Measurements from ENCODE around the gene SLC12A3.

Gene SLC12A3

GRCh38 chr16:56953006-56953405, 88.0 kb downstream of the SLC12A3 start:
- TF ChIP-seq, protein P1, sequence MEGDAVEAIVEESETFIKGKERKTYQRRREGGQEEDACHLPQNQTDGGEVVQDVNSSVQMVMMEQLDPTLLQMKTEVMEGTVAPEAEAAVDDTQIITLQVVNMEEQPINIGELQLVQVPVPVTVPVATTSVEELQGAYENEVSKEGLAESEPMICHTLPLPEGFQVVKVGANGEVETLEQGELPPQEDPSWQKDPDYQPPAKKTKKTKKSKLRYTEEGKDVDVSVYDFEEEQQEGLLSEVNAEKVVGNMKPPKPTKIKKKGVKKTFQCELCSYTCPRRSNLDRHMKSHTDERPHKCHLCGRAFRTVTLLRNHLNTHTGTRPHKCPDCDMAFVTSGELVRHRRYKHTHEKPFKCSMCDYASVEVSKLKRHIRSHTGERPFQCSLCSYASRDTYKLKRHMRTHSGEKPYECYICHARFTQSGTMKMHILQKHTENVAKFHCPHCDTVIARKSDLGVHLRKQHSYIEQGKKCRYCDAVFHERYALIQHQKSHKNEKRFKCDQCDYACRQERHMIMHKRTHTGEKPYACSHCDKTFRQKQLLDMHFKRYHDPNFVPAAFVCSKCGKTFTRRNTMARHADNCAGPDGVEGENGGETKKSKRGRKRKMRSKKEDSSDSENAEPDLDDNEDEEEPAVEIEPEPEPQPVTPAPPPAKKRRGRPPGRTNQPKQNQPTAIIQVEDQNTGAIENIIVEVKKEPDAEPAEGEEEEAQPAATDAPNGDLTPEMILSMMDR (conservative IDR thresholded peaks at IDR 0.05) = no peak
- no peak for TF ChIP-seq ZFX (IDR thresholded peaks at IDR 0.05)
- H3K27ac ChIP-seq = no peak overlapping the region

- no peak overlapping the region for H3K27ac ChIP-seq
- TF ChIP-seq, protein P1 (conservative IDR thresholded peaks at IDR 0.05) = no peak
- TF ChIP-seq ZFX (IDR thresholded peaks at IDR 0.05) = no peak
Observed at GRCh38 chr16:56956076-56956475, 91.1 kb downstream of the SLC12A3 start.

- H3K27ac ChIP-seq = no peak overlapping the region
- TF ChIP-seq, protein P1 (conservative IDR thresholded peaks at IDR 0.05) = peak; percentile 24
- no peak for TF ChIP-seq ZFX (IDR thresholded peaks at IDR 0.05)
Observed at GRCh38 chr16:56956756-56957155, 91.7 kb downstream of the SLC12A3 start.

DNA sequence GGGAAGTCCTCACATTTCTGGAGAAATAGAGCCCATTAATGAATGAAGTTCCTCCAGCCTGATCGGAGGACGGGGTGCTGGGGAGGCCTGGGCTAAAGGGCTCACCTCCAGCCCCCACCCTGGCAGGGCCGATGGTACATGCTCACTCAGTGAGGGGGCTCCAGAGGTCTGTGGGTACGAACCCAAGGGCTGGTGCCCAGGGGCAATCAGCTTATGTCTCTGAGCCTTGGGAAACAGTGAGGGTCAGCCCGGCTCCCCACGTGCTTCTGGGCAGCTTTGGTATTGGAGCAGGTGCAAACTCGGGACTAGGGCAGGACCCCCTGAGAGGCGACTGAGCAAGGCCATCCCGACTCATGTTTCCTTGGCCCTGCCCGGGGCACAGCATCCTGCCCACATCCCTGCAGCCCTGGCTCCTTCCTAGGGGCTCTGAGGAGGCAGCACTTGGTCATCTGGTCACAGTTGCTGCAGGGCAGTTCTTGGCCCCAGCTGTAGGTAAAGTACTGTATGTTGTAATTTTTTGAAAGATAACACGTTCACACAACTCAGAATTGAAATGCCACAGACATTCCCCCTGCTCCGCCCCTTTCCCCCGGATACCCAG, 95.8 kb downstream of the SLC12A3 start:
- TF ChIP-seq, protein P1 (conservative IDR thresholded peaks at IDR 0.05) = no peak
- TF ChIP-seq ZFX (IDR thresholded peaks at IDR 0.05) = no peak
- no peak overlapping the region for H3K27ac ChIP-seq

- TF ChIP-seq, protein P1 (conservative IDR thresholded peaks at IDR 0.05) = no peak
- TF ChIP-seq ZFX (IDR thresholded peaks at IDR 0.05) = no peak
- no peak overlapping the region for H3K27ac ChIP-seq
Observed at GRCh38 chr16:56961386-56961785, 96.4 kb downstream of the SLC12A3 start.

- no peak within 1 kb of the TSS for H3K27ac ChIP-seq
- no peak for TF ChIP-seq ZFX (IDR thresholded peaks at IDR 0.05)
- TF ChIP-seq, protein P1 (conservative IDR thresholded peaks at IDR 0.05) = no peak
Observed at GRCh38 chr16:56961851-56962281, 96.9 kb downstream of the SLC12A3 start, which contains the start of gene CETP. Gene CETP (plus strand): TSS chr16:56961950. CDS start chr16:56961980, 30 bp downstream.

DNA sequence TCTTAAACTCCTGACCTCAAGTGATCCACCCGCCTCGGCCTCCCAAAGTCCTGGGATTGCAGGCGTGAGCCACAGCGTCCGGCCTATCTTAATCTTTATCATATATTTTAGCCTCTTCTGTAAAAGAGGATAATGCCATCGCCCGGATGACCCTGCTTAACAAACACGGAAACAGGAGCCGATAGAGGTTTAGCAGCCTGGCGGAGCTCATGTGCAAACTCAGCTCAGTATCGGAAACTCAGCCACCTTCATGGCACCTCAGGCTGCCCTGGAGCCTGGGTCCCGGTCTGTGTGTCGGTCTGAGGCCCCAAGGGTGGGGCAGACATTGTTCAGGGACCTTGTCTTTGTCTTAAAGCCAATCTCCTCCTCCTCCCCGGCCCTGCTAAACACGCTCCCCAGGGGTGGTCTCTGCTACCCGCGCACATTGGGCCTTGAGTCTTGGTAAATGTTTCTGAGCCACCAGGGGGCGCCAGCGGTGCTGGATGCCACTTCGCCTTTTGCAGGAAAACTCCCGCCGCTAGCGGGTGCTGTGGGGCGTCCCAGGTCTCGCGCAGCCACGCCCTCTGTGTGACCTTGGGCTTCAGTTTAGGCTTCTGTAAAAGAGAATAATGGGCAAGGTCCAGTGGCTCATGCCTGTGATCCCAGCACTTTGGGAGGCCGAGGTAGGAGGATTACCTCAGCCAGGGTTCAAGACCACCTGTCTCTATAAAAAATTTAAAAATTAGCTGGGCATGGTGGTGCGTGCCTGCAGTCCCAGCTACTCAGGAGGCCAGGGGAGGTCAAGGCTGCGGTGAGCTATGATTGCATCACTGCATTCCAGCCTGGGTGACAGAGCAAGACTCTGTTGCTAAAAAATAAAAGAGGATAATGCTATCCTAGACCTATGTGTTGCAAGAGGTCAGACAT, 99.5 kb downstream of the SLC12A3 start:
- TF ChIP-seq, protein P1 (conservative IDR thresholded peaks at IDR 0.05) = peak; percentile 99
- no peak for TF ChIP-seq ZFX (IDR thresholded peaks at IDR 0.05)
- no peak overlapping the region for H3K27ac ChIP-seq

Data from C4-2B (cell line).